ENCODE data around the gene PBX1. TPM values are rescaled to one million over a fixed set of nuclear protein-coding genes. Genes with fewer than 3 reads are reported as not detected.
"Not testable (repeated sequence)": the region's sequence is repeated elsewhere in the genome, so short reads cannot be mapped to it uniquely, and the experiment has no call there.

The PBX1 gene
- total and polyA plus RNA-seq, 4 donors = 2.2 to 17.3 (median 5.1) TPM

DNA sequence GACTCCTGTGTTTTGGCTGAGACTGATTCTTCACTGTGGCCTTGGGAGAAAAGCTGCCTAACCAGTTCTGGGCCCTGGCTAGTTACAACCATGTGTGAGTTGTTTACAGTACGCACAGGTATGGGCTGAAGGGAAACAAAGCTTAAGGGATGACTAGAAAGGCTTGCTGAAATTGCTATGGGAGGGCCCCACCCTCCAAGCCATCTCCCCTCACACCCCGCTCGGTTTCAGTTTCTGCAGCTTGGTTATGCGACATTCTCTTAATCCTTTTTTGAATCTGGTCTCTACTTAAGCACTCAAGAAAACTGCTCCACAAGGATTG, 43.1 kb downstream of the PBX1 start:
- no peak for DNase-seq (ENCODE audit: low spot score)
- Histone ChIP-seq H3K9ac (ENCODE audit: low read depth in 1 of 2, low read length in 2 of 2) (no peak overlapping the region), H3K27me3 (ENCODE audit: control insufficient read depth in 4 of 4, insufficient read depth in 4 of 4, low read length in 3 of 4) (no peaks in the 10 kb centered on the region), H3K4me3 (ENCODE audit: low read depth in 1 of 3, low read length in 3 of 3) (no peak overlapping the region), H3K27ac (ENCODE audit: low read depth in 1 of 2, low read length in 2 of 2) (no peak overlapping the region), H3K9me3 (ENCODE audit: control insufficient read depth in 4 of 4, low read length in 3 of 4) (no peaks in the 10 kb centered on the region), H3K4me1 (ENCODE audit: control insufficient read depth in 4 of 4, insufficient read depth in 4 of 4, low read length in 3 of 4) (no peaks in the 10 kb centered on the region), H3K36me3 (ENCODE audit: control insufficient read depth in 4 of 4, insufficient read depth in 3 of 4, low read depth in 1 of 4, low read length in 3 of 4) (no peaks in the 10 kb centered on the region)
- TF ChIP-seq CTCF (IDR thresholded peaks at IDR 0.05; ENCODE audit: low read depth, low read length, missing input control) (no peak), SP1 (IDR thresholded peaks at IDR 0.05) (peak; percentile 15)
- 81% methylated on average over 4 of the region's 4 CpGs for WGBS

GRCh38 chr1:164602480-164603093, 43.6 kb downstream of the PBX1 start:
- H3K4me3 ChIP-seq (ENCODE audit: low read depth in 1 of 3, low read length in 3 of 3) = no peak overlapping the region
- H3K9me3 ChIP-seq (ENCODE audit: control insufficient read depth in 4 of 4, low read length in 3 of 4) = no peaks in the 10 kb centered on the region
- H3K27me3 ChIP-seq (ENCODE audit: control insufficient read depth in 4 of 4, insufficient read depth in 4 of 4, low read length in 3 of 4) = no peaks in the 10 kb centered on the region
- H3K9ac ChIP-seq (ENCODE audit: low read depth in 1 of 2, low read length in 2 of 2) = no peak overlapping the region
- whole genome bisulfite sequencing = 39% methylated on average over 10 of the region's 10 CpGs
- no peak for DNase-seq (ENCODE audit: low spot score)
- H3K36me3 ChIP-seq (ENCODE audit: control insufficient read depth in 4 of 4, insufficient read depth in 3 of 4, low read depth in 1 of 4, low read length in 3 of 4) = no peaks in the 10 kb centered on the region
- no peak for TF ChIP-seq YY1 (IDR thresholded peaks at IDR 0.05)
- TF ChIP-seq, protein P1, sequence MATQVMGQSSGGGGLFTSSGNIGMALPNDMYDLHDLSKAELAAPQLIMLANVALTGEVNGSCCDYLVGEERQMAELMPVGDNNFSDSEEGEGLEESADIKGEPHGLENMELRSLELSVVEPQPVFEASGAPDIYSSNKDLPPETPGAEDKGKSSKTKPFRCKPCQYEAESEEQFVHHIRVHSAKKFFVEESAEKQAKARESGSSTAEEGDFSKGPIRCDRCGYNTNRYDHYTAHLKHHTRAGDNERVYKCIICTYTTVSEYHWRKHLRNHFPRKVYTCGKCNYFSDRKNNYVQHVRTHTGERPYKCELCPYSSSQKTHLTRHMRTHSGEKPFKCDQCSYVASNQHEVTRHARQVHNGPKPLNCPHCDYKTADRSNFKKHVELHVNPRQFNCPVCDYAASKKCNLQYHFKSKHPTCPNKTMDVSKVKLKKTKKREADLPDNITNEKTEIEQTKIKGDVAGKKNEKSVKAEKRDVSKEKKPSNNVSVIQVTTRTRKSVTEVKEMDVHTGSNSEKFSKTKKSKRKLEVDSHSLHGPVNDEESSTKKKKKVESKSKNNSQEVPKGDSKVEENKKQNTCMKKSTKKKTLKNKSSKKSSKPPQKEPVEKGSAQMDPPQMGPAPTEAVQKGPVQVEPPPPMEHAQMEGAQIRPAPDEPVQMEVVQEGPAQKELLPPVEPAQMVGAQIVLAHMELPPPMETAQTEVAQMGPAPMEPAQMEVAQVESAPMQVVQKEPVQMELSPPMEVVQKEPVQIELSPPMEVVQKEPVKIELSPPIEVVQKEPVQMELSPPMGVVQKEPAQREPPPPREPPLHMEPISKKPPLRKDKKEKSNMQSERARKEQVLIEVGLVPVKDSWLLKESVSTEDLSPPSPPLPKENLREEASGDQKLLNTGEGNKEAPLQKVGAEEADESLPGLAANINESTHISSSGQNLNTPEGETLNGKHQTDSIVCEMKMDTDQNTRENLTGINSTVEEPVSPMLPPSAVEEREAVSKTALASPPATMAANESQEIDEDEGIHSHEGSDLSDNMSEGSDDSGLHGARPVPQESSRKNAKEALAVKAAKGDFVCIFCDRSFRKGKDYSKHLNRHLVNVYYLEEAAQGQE (IDR thresholded peaks at IDR 0.05) = peak; percentile 51
- no peak overlapping the region for H3K27ac ChIP-seq (ENCODE audit: low read depth in 1 of 2, low read length in 2 of 2)
- H3K4me1 ChIP-seq (ENCODE audit: control insufficient read depth in 4 of 4, insufficient read depth in 4 of 4, low read length in 3 of 4) = no peaks in the 10 kb centered on the region

DNA sequence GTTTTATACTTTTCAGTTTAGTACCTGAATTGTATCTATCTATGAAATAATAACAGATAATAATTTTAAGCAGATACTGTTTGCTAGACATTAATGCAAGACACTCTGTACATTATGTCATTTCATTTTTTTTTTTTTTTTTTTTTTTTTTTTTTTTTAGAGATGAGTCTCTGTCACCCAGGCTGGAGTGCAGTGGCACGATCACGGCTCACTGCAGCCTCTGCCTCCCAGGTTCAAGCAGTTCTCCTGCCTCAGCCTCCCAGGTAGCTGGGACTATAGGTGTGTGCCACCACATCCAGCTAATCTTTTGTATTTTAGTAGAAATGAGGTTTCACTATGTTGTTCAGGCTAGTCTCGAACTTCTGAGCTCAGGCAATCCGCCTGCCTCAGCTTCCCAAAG, 44.8 kb downstream of the PBX1 start:
- WGBS = 96% methylated on average over 4 of the region's 4 CpGs
- not testable (repeated sequence) for H3K27ac ChIP-seq (ENCODE audit: low read depth in 1 of 2, low read length in 2 of 2)

DNA sequence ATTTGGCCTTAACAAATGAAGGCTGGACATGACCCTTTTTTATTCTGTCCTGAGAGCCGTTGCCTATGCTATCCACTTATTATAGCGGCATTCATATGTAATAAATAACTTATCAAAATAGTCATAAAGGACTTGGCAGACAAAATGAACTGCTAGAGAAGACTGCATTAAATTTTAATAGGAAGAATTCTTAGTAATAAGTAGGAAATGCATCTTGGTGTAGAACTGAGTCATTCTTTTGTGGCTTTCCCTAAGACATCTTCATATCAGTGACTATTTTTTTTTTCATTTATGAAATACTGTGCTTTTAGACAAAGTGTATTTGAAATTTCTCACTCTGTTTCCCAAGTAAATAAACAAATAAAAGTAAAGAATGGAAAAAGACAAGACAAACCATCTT, 45.6 kb downstream of the PBX1 start:
- DNase-seq (ENCODE audit: low spot score) = no peak
- WGBS = 93% methylated on average over 2 of the region's 2 CpGs
- Histone ChIP-seq H3K9me3 (ENCODE audit: control insufficient read depth in 4 of 4, low read length in 3 of 4) (no peaks in the 10 kb centered on the region), H3K36me3 (ENCODE audit: control insufficient read depth in 4 of 4, insufficient read depth in 3 of 4, low read depth in 1 of 4, low read length in 3 of 4) (no peaks in the 10 kb centered on the region), H3K27ac (ENCODE audit: low read depth in 1 of 2, low read length in 2 of 2) (no peak overlapping the region), H3K9ac (ENCODE audit: low read depth in 1 of 2, low read length in 2 of 2) (no peak overlapping the region), H3K4me3 (ENCODE audit: low read depth in 1 of 3, low read length in 3 of 3) (no peak overlapping the region), H3K4me1 (ENCODE audit: control insufficient read depth in 4 of 4, insufficient read depth in 4 of 4, low read length in 3 of 4) (no peaks in the 10 kb centered on the region), H3K27me3 (ENCODE audit: control insufficient read depth in 4 of 4, insufficient read depth in 4 of 4, low read length in 3 of 4) (no peaks in the 10 kb centered on the region)
- TF ChIP-seq MAX (IDR thresholded peaks at IDR 0.05) (no peak), TAF1 (conservative IDR thresholded peaks at IDR 0.05) (no peak), NR2F2 (IDR thresholded peaks at IDR 0.05) (no peak), RAD21 (IDR thresholded peaks at IDR 0.05) (no peak), HNF4G (IDR thresholded peaks at IDR 0.05) (no peak)

More for the DNA sequence above, 44.8 kb downstream of the PBX1 start:
- not testable (repeated sequence) for H3K36me3 ChIP-seq (ENCODE audit: control insufficient read depth in 4 of 4, insufficient read depth in 3 of 4, low read depth in 1 of 4, low read length in 3 of 4); H3K27me3 ChIP-seq (ENCODE audit: control insufficient read depth in 4 of 4, insufficient read depth in 4 of 4, low read length in 3 of 4); H3K4me3 ChIP-seq (ENCODE audit: low read depth in 1 of 3, low read length in 3 of 3); H3K9me3 ChIP-seq (ENCODE audit: control insufficient read depth in 4 of 4, low read length in 3 of 4); H3K9ac ChIP-seq (ENCODE audit: low read depth in 1 of 2, low read length in 2 of 2); H3K4me1 ChIP-seq (ENCODE audit: control insufficient read depth in 4 of 4, insufficient read depth in 4 of 4, low read length in 3 of 4); DNase-seq (ENCODE audit: low spot score)
